AG09319 (cell line): ENCODE results near the gene C16orf86.

Experiments used
- DNase-seq: peaks from one replicate; pipeline ENCODE4 v3.0.0-alpha.2; 2010; ENCODE audit warnings: low read depth; ENCODE audit errors: extremely low read depth
- CTCF ChIP-seq: IDR thresholded peaks from 2 replicates; pipeline ENCODE4 v1.5.1; 2011; ENCODE audit warnings: low read depth, mild to moderate bottlenecking, inconsistent platforms, low read length, moderate library complexity

Gene C16orf86

DNA sequence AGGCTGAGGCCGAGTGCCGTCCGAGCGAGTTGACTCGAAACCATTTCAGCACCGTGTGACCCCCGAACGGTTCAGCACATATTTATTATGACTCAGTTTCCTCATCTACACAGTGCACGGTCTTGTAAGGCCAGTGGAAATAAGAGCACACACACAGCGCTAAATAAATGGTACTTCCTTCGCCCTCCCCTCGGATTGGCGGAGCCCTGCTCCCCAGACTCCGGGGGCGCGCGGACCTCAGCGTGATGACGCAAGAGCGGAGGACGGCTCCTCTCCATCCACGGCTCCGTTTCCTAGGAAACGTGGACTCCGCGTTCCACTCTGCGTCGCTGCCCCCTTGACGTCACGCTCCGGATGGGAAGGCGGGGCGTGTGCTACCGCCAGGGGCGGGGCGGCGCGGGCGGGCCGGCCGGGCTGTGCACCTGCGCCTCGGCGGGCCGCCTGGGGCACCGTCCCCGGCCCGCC is 6.0 kb upstream of the C16orf86 start, which contains the start of gene PARD6A:
Gene PARD6A, plus strand, starts transcription at position 397 of the 465 bp plus-strand sequence. CDS start 79 bp downstream, outside the sequence.
- peak; percentile 87 for DNase-seq
- TF ChIP-seq CTCF: no peak

DNA sequence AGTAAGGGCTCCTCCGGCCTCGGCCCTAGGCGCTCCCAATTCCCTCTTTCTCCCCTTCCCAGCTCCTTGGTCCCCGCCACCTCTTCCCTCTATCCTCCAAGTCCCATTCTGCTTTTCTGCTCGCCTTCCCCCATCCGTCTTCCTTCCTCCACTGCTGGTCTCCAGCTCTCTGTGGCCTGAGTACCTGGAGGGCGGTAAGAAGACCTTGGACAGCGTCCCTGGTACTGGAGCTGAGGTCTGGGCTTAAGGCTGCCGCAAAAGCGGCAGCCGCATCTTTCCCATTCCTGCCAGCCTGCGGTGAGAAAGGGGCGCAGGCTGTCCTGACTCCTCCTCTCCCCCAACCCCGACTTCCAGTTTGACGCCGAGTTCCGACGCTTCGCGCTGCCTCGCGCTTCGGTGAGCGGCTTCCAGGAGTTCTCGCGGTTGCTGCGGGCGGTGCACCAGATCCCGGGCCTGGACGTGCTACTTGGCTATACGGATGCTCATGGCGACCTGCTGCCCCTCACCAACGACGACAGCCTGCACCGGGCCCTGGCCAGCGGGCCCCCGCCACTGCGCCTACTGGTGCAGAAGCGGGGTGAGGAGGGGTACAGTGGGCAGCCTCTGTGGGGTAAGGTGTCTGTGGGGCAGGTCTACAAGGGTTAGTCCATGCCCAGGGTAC is 5.4 kb upstream of the C16orf86 start:
- DNase-seq: no peak
- TF ChIP-seq CTCF: no peak

DNA sequence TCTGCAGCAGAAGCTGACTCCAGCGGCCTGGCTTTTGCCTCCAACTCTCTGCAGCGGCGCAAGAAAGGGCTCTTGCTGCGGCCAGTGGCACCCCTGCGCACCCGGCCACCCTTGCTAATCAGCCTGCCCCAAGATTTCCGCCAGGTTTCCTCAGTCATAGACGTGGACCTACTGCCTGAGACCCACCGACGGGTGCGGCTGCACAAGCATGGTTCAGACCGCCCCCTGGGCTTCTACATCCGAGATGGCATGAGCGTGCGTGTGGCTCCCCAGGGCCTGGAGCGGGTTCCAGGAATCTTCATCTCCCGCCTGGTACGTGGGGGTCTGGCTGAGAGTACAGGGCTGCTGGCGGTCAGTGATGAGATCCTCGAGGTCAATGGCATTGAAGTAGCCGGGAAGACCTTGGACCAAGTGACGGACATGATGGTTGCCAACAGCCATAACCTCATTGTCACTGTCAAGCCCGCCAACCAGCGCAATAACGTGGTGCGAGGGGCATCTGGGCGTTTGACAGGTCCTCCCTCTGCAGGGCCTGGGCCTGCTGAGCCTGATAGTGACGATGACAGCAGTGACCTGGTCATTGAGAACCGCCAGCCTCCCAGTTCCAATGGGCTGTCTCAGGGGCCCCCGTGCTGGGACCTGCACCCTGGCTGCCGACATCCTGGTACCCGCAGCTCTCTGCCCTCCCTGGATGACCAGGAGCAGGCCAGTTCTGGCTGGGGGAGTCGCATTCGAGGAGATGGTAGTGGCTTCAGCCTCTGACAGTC is 4.5 kb upstream of the C16orf86 start:
- TF ChIP-seq CTCF: no peak
- DNase-seq: no peak

GRCh38 chr16:67662653-67663010 is 4.0 kb upstream of the C16orf86 start:
- no peak for TF ChIP-seq CTCF
- no peak for DNase-seq

DNA sequence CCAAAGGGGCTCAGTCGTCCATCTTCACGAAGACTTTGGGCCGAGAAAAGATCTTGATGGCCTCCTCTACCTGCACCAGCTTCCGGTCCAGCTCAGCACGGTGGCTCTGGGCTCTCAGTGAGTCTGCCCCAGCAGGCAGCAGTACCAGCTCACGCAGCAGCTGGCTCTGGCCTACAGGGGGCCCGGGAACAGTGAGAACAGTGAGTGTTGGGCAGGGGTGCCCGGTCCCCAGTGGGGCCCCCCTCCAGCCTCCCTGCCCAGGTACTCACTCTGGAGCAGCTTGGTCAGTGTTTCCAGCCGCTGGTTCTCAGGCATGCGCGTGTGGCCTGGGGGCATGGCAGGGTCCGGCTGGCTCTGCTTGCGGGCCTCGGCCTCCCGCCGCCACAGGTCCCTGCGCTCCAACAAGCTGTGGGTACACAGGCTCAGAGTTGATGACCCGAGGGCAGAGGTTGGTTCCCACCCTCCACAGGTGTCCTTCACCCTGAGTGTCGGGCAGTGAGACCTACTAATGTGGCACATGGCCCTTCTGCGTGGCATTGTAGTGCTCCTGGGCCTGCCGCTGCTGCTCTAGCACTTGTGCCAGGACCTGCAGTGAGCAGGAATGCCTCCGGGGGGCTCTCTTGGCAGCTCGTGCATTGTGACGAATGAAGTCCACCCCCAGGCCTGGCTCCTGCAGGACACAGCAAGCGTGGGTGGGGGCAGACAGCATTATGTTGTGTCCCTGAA is 3.3 kb upstream of the C16orf86 start:
- DNase-seq: no peak
- TF ChIP-seq CTCF: no peak; the same call in 1 of the 2 replicates

DNA sequence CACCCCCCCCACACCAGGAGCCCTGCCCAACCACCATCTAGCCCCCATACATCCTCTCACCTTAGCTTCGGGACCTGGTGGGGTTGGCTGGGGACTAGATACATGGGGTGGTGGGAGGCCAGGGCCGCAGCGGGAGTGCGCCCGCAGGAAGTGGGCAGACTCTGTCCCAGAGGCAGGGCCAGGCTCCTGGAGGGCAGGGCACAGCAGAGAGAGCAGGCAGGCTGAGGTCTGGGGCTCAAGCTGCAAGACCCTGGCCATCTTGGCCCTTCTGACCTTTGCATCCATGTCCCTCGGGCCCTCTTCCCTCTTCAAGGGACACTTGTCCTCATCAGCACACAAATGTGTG is 2.8 kb upstream of the C16orf86 start:
- TF ChIP-seq CTCF: no peak
- no peak for DNase-seq

DNA sequence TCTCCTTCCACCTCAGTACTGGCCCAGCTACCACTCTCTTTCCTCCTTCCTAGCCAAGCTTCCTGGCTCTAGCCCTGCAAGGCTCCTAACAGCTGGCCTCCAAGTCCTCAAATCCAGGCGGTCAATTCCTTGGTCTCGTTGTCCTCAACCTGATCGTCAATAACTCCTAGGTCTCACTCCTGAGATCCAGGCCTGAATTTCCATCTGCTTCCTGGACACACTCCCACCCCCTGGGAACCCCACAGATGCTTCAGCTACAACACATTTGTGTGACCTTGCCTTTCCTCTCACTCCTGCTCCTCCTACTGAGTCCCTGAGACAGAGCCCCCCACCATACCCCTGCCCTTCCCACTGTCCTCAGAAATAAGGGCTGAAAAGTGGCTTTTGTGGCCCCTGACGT is 2.4 kb upstream of the C16orf86 start:
- TF ChIP-seq CTCF: no peak

More for the DNA sequence above, 2.4 kb upstream of the C16orf86 start:
- no peak for DNase-seq
